Stimulated activated CD8-positive, alpha-beta memory T cell treated with anti-CD3 and anti-CD28 coated beads, Interleukin-15, amount 100 ng/mL, for 1 hour (primary cell): ENCODE measurements around the gene BCAR3.

ENCODE experiments used
- DNase-seq: peaks from one replicate; pipeline ENCODE4 v3.0.0-alpha.2; 2020; ENCODE audit warnings: low read depth

BCAR3 gene

GRCh38 chr1:93549131-93549530 lies 132.5 kb downstream of the BCAR3 start:
- DNase-seq = no peak

GRCh38 chr1:93546162-93546863 lies 135.3 kb downstream of the BCAR3 start:
- no peak for DNase-seq

GRCh38 chr1:93542398-93542797 lies 139.2 kb downstream of the BCAR3 start:
- no peak for DNase-seq

- no peak for DNase-seq
Measured at GRCh38 chr1:93541045-93541444, 140.6 kb downstream of the BCAR3 start.

- no peak for DNase-seq
Measured at GRCh38 chr1:93537924-93538323, 143.7 kb downstream of the BCAR3 start.

GRCh38 chr1:93537396-93537795 lies 144.2 kb downstream of the BCAR3 start:
- no peak for DNase-seq

GRCh38 chr1:93533677-93534076 lies 148.0 kb downstream of the BCAR3 start:
- no peak for DNase-seq

GRCh38 chr1:93532780-93533378 lies 148.8 kb downstream of the BCAR3 start:
- DNase-seq = no peak

GRCh38 chr1:93531193-93531592 lies 150.4 kb downstream of the BCAR3 start:
- DNase-seq = no peak

GRCh38 chr1:93528412-93528811 lies 153.2 kb downstream of the BCAR3 start:
- DNase-seq = no peak

GRCh38 chr1:93526431-93526830 lies 155.2 kb downstream of the BCAR3 start:
- DNase-seq = no peak

- DNase-seq = no peak
Measured at GRCh38 chr1:93525431-93525830, 156.2 kb downstream of the BCAR3 start.

GRCh38 chr1:93522721-93523120 lies 158.9 kb downstream of the BCAR3 start:
- DNase-seq = no peak

GRCh38 chr1:93521618-93522017 lies 160.0 kb downstream of the BCAR3 start:
- no peak for DNase-seq

GRCh38 chr1:93519199-93519829 lies 162.3 kb downstream of the BCAR3 start:
- DNase-seq = no peak

GRCh38 chr1:93518516-93518915 lies 163.1 kb downstream of the BCAR3 start:
- DNase-seq = no peak

GRCh38 chr1:93516164-93516563 lies 165.5 kb downstream of the BCAR3 start:
- DNase-seq = no peak
